Measurements from ENCODE around the gene ADGRD1.

The ADGRD1 gene

DNA sequence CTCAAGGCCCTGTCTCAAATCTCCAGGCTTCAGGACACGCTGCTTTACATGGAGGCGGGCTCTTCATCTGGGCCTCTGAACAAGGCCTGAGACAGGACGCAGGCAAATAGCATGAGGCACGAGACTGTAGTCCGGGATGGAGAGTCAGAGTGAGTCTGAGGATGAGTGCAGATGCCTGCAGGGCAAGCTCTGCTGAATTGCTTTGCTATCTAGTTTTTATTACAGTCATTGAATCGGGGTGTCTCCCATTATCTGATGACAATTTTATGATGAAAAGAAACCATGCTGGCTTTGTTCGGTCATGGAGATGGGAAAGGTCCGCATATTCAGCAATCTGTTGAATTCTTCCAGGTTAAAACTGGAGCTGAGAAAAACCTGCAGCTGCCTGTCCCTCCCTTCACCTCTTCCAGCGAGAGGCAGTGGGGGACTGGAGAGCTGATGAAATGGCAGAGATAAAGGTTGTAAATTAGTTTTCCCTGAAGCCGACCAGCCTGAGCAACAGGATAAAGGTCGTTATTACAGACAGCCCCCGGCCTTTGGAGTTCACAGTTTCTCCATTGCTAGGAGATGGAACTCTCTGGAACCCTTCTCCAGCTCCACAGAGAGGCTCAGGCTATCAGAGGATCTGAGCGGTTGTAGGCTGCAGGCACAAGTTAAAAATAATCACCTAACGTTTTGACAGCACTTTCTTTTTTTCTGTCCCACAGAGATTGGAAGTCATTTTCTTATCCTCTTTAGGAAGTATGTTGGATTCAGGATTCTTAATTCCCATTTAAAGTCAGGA is 1.3 kb upstream of the ADGRD1 start:
- H3K27ac Mint-ChIP-seq: no peak overlapping the region
- H3K9me3 Mint-ChIP-seq: no peaks in the 10 kb centered on the region
- peaks cover 65% of the 10 kb centered on the region for H3K27me3 Mint-ChIP-seq
- peaks cover 7% of the 10 kb centered on the region for H3K4me1 Mint-ChIP-seq
- ATAC-seq: no peak
- H3K36me3 Mint-ChIP-seq: no peaks in the 10 kb centered on the region
- H3K4me3 Mint-ChIP-seq: no peak overlapping the region

DNA sequence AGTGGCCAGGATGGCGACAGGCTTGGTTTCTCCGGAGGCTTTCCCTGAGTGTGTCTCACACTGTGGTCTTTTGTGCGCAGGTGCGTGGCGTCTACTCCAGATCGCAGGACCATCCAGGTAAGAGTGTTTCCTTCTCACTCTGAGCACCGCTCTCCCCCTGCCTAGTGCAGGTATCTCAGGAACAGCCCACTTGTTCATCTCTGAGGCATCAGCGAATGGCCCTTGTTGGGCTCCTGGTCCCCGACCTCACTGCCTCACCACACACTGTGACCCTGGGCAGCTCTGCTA is 781 bp downstream of the ADGRD1 start:
- peaks cover 47% of the 10 kb centered on the region for H3K27me3 Mint-ChIP-seq
- H3K27ac Mint-ChIP-seq: no peak overlapping the region
- H3K4me1 Mint-ChIP-seq: peaks cover 7% of the 10 kb centered on the region
- ATAC-seq: no peak
- H3K9me3 Mint-ChIP-seq: no peaks in the 10 kb centered on the region
- H3K36me3 Mint-ChIP-seq: no peaks in the 10 kb centered on the region
- no peak overlapping the region for H3K4me3 Mint-ChIP-seq

GRCh38 chr12:130955238-130955816 is 1.6 kb downstream of the ADGRD1 start:
- no peaks in the 10 kb centered on the region for H3K9me3 Mint-ChIP-seq
- no peaks in the 10 kb centered on the region for H3K36me3 Mint-ChIP-seq
- peaks cover 7% of the 10 kb centered on the region for H3K4me1 Mint-ChIP-seq
- peaks cover 41% of the 10 kb centered on the region for H3K27me3 Mint-ChIP-seq
- H3K27ac Mint-ChIP-seq: no peak overlapping the region
- ATAC-seq: no peak
- no peak overlapping the region for H3K4me3 Mint-ChIP-seq

GRCh38 chr12:130956009-130956408 is 2.3 kb downstream of the ADGRD1 start:
- Mint-ChIP-seq H3K27ac (no peak overlapping the region), H3K9me3 (no peaks in the 10 kb centered on the region), H3K27me3 (peaks cover 48% of the 10 kb centered on the region), H3K4me1 (peaks cover 7% of the 10 kb centered on the region), H3K36me3 (no peaks in the 10 kb centered on the region), H3K4me3 (no peak overlapping the region)
- ATAC-seq: no peak

- no peak for ATAC-seq
- Mint-ChIP-seq H3K36me3 (no peaks in the 10 kb centered on the region), H3K27ac (no peak overlapping the region), H3K27me3 (peaks cover 49% of the 10 kb centered on the region), H3K9me3 (no peaks in the 10 kb centered on the region), H3K4me3 (no peak overlapping the region), H3K4me1 (peaks cover 7% of the 10 kb centered on the region)
Measured at GRCh38 chr12:130956456-130957303, 3.0 kb downstream of the ADGRD1 start.

DNA sequence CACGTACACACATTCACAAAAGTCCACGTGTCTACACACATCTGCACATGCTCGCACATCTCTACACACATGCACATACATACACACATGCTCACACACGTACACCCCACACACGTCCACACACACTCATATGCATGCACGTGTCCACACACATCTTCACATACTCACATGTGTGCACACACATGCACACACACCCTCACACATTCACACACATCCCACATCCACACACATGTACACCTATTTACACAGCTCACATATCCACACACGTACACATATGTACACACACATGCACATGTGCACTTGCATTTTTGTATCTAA is 3.6 kb downstream of the ADGRD1 start:
- no peak for ATAC-seq
- Mint-ChIP-seq H3K36me3 (no peaks in the 10 kb centered on the region), H3K9me3 (no peaks in the 10 kb centered on the region)

DNA sequence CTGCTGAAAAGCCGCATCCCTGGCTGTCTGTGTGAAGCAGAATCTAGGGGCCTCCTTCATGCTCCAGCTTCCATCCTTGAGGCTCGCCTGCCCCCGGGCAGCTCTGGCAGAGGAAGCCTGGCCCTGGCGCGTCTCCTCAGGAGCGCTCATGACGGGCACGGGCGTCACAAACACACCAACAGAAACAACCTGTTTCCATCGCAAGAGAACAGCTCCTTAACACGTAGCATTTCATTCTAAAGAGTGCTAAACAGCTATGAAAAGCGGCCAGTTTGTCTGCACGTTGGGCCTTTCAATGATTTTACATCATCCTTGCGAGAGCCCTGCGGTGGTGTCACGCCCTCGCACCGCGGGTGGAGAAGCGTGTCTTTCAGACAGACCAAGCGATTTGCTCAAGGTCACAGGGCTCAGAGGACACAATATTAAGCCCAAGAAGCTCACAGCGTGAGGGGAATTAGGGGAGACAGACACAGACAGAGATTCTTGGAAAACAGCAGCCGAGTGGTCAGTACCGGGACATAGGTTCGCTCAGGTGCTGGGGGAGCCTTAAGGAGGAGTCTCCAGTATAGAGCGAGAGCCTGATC is 4.9 kb downstream of the ADGRD1 start:
- H3K4me3 Mint-ChIP-seq: no peak overlapping the region
- no peak for ATAC-seq
- H3K4me1 Mint-ChIP-seq: peaks cover 4% of the 10 kb centered on the region
- H3K27ac Mint-ChIP-seq: no peak overlapping the region
- no peaks in the 10 kb centered on the region for H3K9me3 Mint-ChIP-seq
- no peaks in the 10 kb centered on the region for H3K36me3 Mint-ChIP-seq
- H3K27me3 Mint-ChIP-seq: peaks cover 52% of the 10 kb centered on the region

More for the DNA sequence above, 3.6 kb downstream of the ADGRD1 start:
- H3K4me1 Mint-ChIP-seq: peaks cover 7% of the 10 kb centered on the region
- no peak overlapping the region for H3K27ac Mint-ChIP-seq
- peaks cover 50% of the 10 kb centered on the region for H3K27me3 Mint-ChIP-seq
- no peak overlapping the region for H3K4me3 Mint-ChIP-seq

GRCh38 chr12:130959632-130960031 is 5.9 kb downstream of the ADGRD1 start:
- Mint-ChIP-seq H3K27ac (no peak overlapping the region), H3K4me3 (no peak overlapping the region), H3K36me3 (no peaks in the 10 kb centered on the region), H3K9me3 (no peaks in the 10 kb centered on the region), H3K27me3 (peaks cover 49% of the 10 kb centered on the region), H3K4me1 (no peaks in the 10 kb centered on the region)
- no peak for ATAC-seq

DNA sequence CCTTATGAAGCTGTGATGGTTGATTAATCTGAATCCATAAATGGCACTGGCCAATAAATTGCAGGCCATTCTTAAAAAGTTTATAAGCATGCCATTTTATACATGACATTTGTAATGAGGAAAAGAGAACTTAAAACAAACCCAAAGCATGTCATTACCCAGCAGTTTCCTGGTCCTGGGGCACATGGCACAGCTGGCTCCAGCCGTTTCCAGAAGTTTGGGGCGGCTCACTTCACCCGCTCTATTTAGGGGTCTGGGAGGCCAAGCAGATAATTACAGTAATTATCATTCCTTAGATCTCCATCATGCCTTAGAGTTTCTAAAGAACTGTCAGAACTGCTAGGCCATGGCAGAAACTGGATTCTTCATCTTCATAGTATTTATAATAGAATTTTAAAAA is 6.4 kb downstream of the ADGRD1 start:
- Mint-ChIP-seq H3K4me1 (no peaks in the 10 kb centered on the region), H3K4me3 (no peak overlapping the region), H3K27ac (no peak overlapping the region), H3K36me3 (no peaks in the 10 kb centered on the region), H3K9me3 (no peaks in the 10 kb centered on the region), H3K27me3 (peaks cover 49% of the 10 kb centered on the region)
- ATAC-seq: no peak

DNA sequence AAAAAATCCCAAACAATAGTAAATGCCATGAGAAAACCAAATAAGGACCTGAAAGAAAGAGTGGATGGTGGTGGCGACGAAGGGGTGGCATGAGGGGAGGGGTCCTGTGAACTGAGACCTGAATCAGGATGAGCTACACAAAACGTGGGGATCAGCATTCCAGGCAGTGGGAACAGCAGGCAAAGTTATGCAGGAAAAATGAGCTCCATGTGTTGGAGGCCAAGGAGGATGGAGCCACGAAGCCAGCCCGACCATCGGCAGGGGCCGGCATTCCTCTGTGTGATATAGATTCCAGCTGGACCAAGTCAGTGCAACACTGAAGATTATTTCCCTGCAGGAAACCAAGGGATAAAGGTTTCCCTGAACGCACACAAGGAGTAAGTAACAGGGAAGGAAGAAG is 7.1 kb downstream of the ADGRD1 start:
- Mint-ChIP-seq H3K9me3 (no peaks in the 10 kb centered on the region), H3K4me1 (no peaks in the 10 kb centered on the region), H3K4me3 (no peak overlapping the region), H3K27ac (no peak overlapping the region), H3K36me3 (no peaks in the 10 kb centered on the region), H3K27me3 (peaks cover 51% of the 10 kb centered on the region)
- no peak for ATAC-seq

DNA sequence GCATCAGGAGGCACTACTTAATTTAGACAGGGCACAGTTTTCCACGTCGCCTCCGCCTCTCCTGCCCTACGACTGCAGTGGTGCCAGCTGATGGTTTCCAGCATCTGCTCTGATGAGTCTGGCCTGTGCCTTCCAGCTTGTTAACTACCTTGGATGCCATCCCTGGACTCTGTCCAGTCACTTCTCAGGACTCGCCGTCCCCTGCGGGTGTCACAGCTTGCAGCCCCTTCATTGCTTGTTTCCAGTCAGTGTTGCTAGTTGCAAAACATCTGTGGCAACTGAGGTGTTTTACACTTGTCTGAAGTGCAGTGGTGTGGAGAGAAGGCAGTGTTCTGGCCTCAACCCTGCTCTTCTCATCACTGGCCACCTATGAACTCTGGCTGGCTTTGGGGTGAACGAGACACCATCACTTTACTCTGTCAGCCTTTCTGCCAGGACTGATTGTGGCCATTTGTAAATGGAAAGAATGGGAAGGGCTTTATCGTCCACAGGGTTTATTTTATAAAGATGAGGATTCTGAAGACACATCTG is 8.3 kb downstream of the ADGRD1 start:
- H3K27me3 Mint-ChIP-seq: peaks cover 63% of the 10 kb centered on the region
- H3K27ac Mint-ChIP-seq: no peak overlapping the region
- no peaks in the 10 kb centered on the region for H3K36me3 Mint-ChIP-seq
- no peak overlapping the region for H3K4me3 Mint-ChIP-seq
- no peak for ATAC-seq
- H3K4me1 Mint-ChIP-seq: no peaks in the 10 kb centered on the region
- no peaks in the 10 kb centered on the region for H3K9me3 Mint-ChIP-seq

GRCh38 chr12:130965214-130965613 is 11.5 kb downstream of the ADGRD1 start:
- no peaks in the 10 kb centered on the region for H3K9me3 Mint-ChIP-seq
- H3K27ac Mint-ChIP-seq: no peak overlapping the region
- H3K4me1 Mint-ChIP-seq: peaks cover under 1% of the 10 kb centered on the region
- no peak for ATAC-seq
- no peaks in the 10 kb centered on the region for H3K36me3 Mint-ChIP-seq
- no peak overlapping the region for H3K4me3 Mint-ChIP-seq
- H3K27me3 Mint-ChIP-seq: peaks cover 85% of the 10 kb centered on the region

GRCh38 chr12:130965668-130966067 is 12.0 kb downstream of the ADGRD1 start:
- H3K4me3 Mint-ChIP-seq: no peak overlapping the region
- H3K9me3 Mint-ChIP-seq: no peaks in the 10 kb centered on the region
- peaks cover 81% of the 10 kb centered on the region for H3K27me3 Mint-ChIP-seq
- ATAC-seq: no peak
- no peaks in the 10 kb centered on the region for H3K36me3 Mint-ChIP-seq
- no peak overlapping the region for H3K27ac Mint-ChIP-seq
- peaks cover 5% of the 10 kb centered on the region for H3K4me1 Mint-ChIP-seq

DNA sequence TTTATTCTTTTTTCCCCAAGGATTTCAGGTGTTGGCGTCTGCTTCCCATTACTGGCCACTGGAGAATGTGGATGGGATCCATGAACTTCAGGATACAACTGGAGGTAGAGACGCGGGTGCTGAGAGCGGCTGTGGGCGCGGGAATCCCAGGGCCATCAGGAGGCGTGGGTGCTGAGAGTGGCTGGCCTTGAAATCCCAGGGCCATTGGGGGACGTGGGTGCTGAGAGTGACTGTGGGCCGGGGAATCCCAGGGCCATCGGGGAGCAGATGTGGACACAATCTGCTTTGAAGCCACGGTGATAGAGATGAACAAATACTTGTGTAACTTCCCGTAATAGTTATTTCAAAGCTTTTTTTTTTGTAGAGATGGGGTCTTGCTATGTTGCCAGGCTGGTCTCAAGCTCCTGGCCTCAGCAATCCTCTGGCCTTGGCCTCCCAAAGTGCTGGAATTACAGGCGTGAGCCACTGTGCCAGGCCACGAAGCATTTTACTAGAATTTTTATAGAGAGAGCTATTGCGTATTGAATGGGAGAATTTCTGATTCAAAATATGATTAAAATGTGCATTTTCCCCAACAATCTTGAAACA is 12.8 kb downstream of the ADGRD1 start:
- H3K36me3 Mint-ChIP-seq: no peaks in the 10 kb centered on the region
- peaks cover 8% of the 10 kb centered on the region for H3K4me1 Mint-ChIP-seq
- no peak overlapping the region for H3K27ac Mint-ChIP-seq
- no peak overlapping the region for H3K4me3 Mint-ChIP-seq
- H3K9me3 Mint-ChIP-seq: no peaks in the 10 kb centered on the region
- H3K27me3 Mint-ChIP-seq: peaks cover 75% of the 10 kb centered on the region
- no peak for ATAC-seq

DNA sequence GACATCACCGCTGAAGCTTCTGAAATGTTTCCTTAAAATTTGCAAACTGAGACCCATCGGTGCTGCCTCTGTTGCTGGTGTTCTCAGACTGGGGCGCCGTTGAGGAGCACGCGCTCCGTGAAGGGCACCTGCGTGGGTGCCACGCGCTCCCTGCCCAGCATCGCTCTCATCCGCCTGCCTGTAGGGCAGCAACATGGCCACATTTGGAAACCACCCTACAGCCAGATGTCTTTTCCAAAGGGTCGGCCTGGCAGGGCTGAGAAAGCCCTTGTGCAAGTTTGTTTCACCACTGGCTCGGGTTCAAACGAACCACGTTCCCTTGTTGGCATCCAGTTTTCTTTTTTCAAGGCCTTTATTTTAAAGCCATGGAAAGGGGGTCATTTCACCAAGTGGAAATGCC is 13.9 kb downstream of the ADGRD1 start:
- no peaks in the 10 kb centered on the region for H3K36me3 Mint-ChIP-seq
- no peaks in the 10 kb centered on the region for H3K9me3 Mint-ChIP-seq
- peaks cover 8% of the 10 kb centered on the region for H3K4me1 Mint-ChIP-seq
- H3K27me3 Mint-ChIP-seq: peaks cover 76% of the 10 kb centered on the region
- H3K4me3 Mint-ChIP-seq: no peak overlapping the region
- no peak overlapping the region for H3K27ac Mint-ChIP-seq
- ATAC-seq: no peak
